ENCODE results near the gene SAPCD1. TPM values are rescaled to one million over a fixed set of nuclear protein-coding genes. Genes with fewer than 3 reads are reported as not detected.

Gene SAPCD1
- polyA plus RNA-seq, 1 experiment: 0.88 TPM

- Histone ChIP-seq H3K9me3 (ENCODE audit: control insufficient read depth, insufficient read depth, low read length) (no peaks in the 10 kb centered on the region), H3K4me3 (ENCODE audit: low read depth, low read length) (no peak overlapping the region), H3K27me3 (ENCODE audit: control insufficient read depth, insufficient read depth, low read length) (no peaks in the 10 kb centered on the region), H3K27ac (ENCODE audit: low read depth, low read length) (no peak overlapping the region)
- CTCF ChIA-PET: interaction anchor here (0.9 to 1.0 kb wide), 2 partner anchors 9 kb away, joined by 4 to 5 read pairs; no protein-coding TSS in a partner anchor
- POLR2A ChIA-PET: interaction anchor here (1.2 kb wide), 1 partner anchor 100 kb away, joined by 10 read pairs; no protein-coding TSS in a partner anchor
- no peak for TF ChIP-seq CTCF (IDR thresholded peaks at IDR 0.05; ENCODE audit: low read depth, low read length)
- DNase-seq (ENCODE audit: low read depth, low spot score): no peak
These were observed 19.8 kb downstream of the SAPCD1 start for GRCh38 chr6:31782126-31782855.

- H3K27ac ChIP-seq (ENCODE audit: low read depth, low read length): no peak overlapping the region
- DNase-seq (ENCODE audit: low read depth, low spot score): no peak
- no peak overlapping the region for H3K4me3 ChIP-seq (ENCODE audit: low read depth, low read length)
- CTCF ChIA-PET: no interaction called here
- TF ChIP-seq CTCF (IDR thresholded peaks at IDR 0.05; ENCODE audit: low read depth, low read length): no peak
- H3K27me3 ChIP-seq (ENCODE audit: control insufficient read depth, insufficient read depth, low read length): no peaks in the 10 kb centered on the region
- POLR2A ChIA-PET: interaction anchor here (0.7 kb wide), 2 partner anchors 23 kb away, joined by 3 to 4 read pairs; partner anchors contain the start of gene LSM2
- H3K9me3 ChIP-seq (ENCODE audit: control insufficient read depth, insufficient read depth, low read length): no peaks in the 10 kb centered on the region
These were observed 21.9 kb downstream of the SAPCD1 start for GRCh38 chr6:31784098-31784925.

- ChIA-PET POLR2A (no interaction called here), CTCF (interaction anchor here (1.8 to 2.3 kb wide), 2 partner anchors 11 to 16 kb away, joined by 5 to 6 read pairs; no protein-coding TSS in a partner anchor)
- no peak for TF ChIP-seq CTCF (IDR thresholded peaks at IDR 0.05; ENCODE audit: low read depth, low read length)
- H3K9me3 ChIP-seq (ENCODE audit: control insufficient read depth, insufficient read depth, low read length): no peaks in the 10 kb centered on the region
- H3K27ac ChIP-seq (ENCODE audit: low read depth, low read length): no peak overlapping the region
- H3K27me3 ChIP-seq (ENCODE audit: control insufficient read depth, insufficient read depth, low read length): no peaks in the 10 kb centered on the region
- DNase-seq (ENCODE audit: low read depth, low spot score): no peak
- no peak overlapping the region for H3K4me3 ChIP-seq (ENCODE audit: low read depth, low read length)
These were observed 23.0 kb downstream of the SAPCD1 start for GRCh38 chr6:31785475-31785874.

- DNase-seq (ENCODE audit: low read depth, low spot score): no peak
- peak; percentile 73 for TF ChIP-seq CTCF (IDR thresholded peaks at IDR 0.05; ENCODE audit: low read depth, low read length)
These were observed 29.1 kb downstream of the SAPCD1 start for GRCh38 chr6:31791324-31792089.

More at GRCh38 chr6:31791324-31792089, 29.1 kb downstream of the SAPCD1 start:
- Histone ChIP-seq H3K9me3 (ENCODE audit: control insufficient read depth, insufficient read depth, low read length) (no peaks in the 10 kb centered on the region), H3K27me3 (ENCODE audit: control insufficient read depth, insufficient read depth, low read length) (no peaks in the 10 kb centered on the region), H3K27ac (ENCODE audit: low read depth, low read length) (no peak overlapping the region), H3K4me3 (ENCODE audit: low read depth, low read length) (no peak overlapping the region)
- CTCF ChIA-PET: interaction anchor here (0.5 to 2.5 kb wide), 26 partner anchors 9 to 363 kb away, joined by 3 to 24 read pairs (median 4); partner anchors contain the start of genes CLIC1, DDAH2, HSPA1L and LSM2
- POLR2A ChIA-PET: interaction anchor here (1.2 kb wide), 1 partner anchor 36 kb away, joined by 9 read pairs; the partner anchor contains the start of gene HSPA1B
